HG03439 (cell line): ENCODE results near the gene SMARCC2.

Experiments used
- ATAC-seq: cut with Tn5 transposase; IDR thresholded peaks from one replicate; pipeline ENCODE4 v1.9.1; 2021; ENCODE audit warnings: mild to moderate bottlenecking, moderate library complexity; ENCODE audit not compliant: unreplicated experiment

SMARCC2 gene

GRCh38 chr12:56189099-56189917, at the start of gene SMARCC2:
TSS of gene SMARCC2 (minus strand) at chr12:56189483. CDS start at chr12:56189461, 22 bp downstream.
- peak; percentile 62 for ATAC-seq

- no peak for ATAC-seq
Observed at GRCh38 chr12:56237552-56237951, 48.3 kb upstream of the SMARCC2 start.

- no peak for ATAC-seq
Observed at GRCh38 chr12:56236985-56237384, 47.7 kb upstream of the SMARCC2 start.

GRCh38 chr12:56236091-56236490, 46.8 kb upstream of the SMARCC2 start:
- ATAC-seq = no peak

GRCh38 chr12:56234746-56235436, 45.6 kb upstream of the SMARCC2 start:
- no peak for ATAC-seq

- ATAC-seq = no peak
Observed at GRCh38 chr12:56231184-56231582, 41.9 kb upstream of the SMARCC2 start.

GRCh38 chr12:56230432-56231183, 41.3 kb upstream of the SMARCC2 start:
- no peak for ATAC-seq

- no peak for ATAC-seq
Observed at GRCh38 chr12:56229916-56230431, 40.7 kb upstream of the SMARCC2 start, which contains the start of gene SLC39A5. TSS of gene SLC39A5 (plus strand) at chr12:56230051. CDS start at chr12:56231275, 1,224 bp downstream.

- ATAC-seq = no peak
Observed at GRCh38 chr12:56229082-56229481, 39.8 kb upstream of the SMARCC2 start.

- no peak for ATAC-seq
Observed at GRCh38 chr12:56224954-56225353, 35.7 kb upstream of the SMARCC2 start.

- peak; percentile 66 for ATAC-seq
Observed at GRCh38 chr12:56224102-56224701, 34.9 kb upstream of the SMARCC2 start, which contains the start of gene NABP2. TSS of gene NABP2 (plus strand) at chr12:56224342. CDS start at chr12:56224857, 515 bp downstream.

GRCh38 chr12:56223571-56224101, 34.4 kb upstream of the SMARCC2 start:
- ATAC-seq = no peak

GRCh38 chr12:56222531-56222895, 33.2 kb upstream of the SMARCC2 start:
- no peak for ATAC-seq

GRCh38 chr12:56221757-56222530, 32.7 kb upstream of the SMARCC2 start, which contains the start of gene RNF41:
TSS of gene RNF41 (minus strand) at chr12:56221922. CDS start at chr12:56214047, 7,875 bp downstream.
- ATAC-seq = peak; percentile 70

- peak; percentile 23 for ATAC-seq
Observed at GRCh38 chr12:56221232-56221756, 32.0 kb upstream of the SMARCC2 start.

GRCh38 chr12:56220611-56221231, 31.4 kb upstream of the SMARCC2 start:
- no peak for ATAC-seq

- ATAC-seq = no peak
Observed at GRCh38 chr12:56219840-56220239, 30.6 kb upstream of the SMARCC2 start.

GRCh38 chr12:56216461-56216860, 27.2 kb upstream of the SMARCC2 start:
- ATAC-seq = no peak

- no peak for ATAC-seq
Observed at GRCh38 chr12:56213878-56214277, 24.6 kb upstream of the SMARCC2 start.
